WERI-Rb-1 (cell line): ENCODE results near the gene MYO18B.

Source experiments
- DNase-seq: peaks from one replicate; pipeline ENCODE4 v3.0.0-alpha.2; 2020
- H3K27ac ChIP-seq: fragments of 250-450 bp; sonication (Bioruptor Pico); 2 replicates; pipeline ENCODE4 v1.5.1; 2020; ENCODE audit warnings: mild to moderate bottlenecking, moderate library complexity
- H3K27me3 ChIP-seq: fragments of 250-450 bp; sonication (Bioruptor Pico); 2 replicates; pipeline ENCODE4 v1.5.1; 2021; ENCODE audit warnings: mild to moderate bottlenecking, low read depth, moderate library complexity; ENCODE audit not compliant: insufficient read depth, severe bottlenecking
- H3K36me3 ChIP-seq: fragments of 250-450 bp; sonication (Bioruptor Pico); 2 replicates; pipeline ENCODE4 v1.5.1; 2020; ENCODE audit warnings: mild to moderate bottlenecking, moderate library complexity
- H3K4me3 ChIP-seq: 2 replicates; pipeline ENCODE4 v1.5.1; 2011; ENCODE audit warnings: low read depth, mild to moderate bottlenecking, control low read depth, low read length
- H3K9me3 ChIP-seq: fragments of 250-450 bp; sonication (Bioruptor Pico); 2 replicates; pipeline ENCODE4 v1.5.1; 2021; ENCODE audit warnings: mild to moderate bottlenecking, moderate library complexity; ENCODE audit not compliant: severe bottlenecking
- TF ChIP-seq, protein P1 (sequence below): IDR thresholded peaks from 2 replicates; pipeline ENCODE4 v1.5.1; 2011; ENCODE audit warnings: low read depth, mild to moderate bottlenecking, control low read depth, inconsistent platforms, low read length

MYO18B gene

DNA sequence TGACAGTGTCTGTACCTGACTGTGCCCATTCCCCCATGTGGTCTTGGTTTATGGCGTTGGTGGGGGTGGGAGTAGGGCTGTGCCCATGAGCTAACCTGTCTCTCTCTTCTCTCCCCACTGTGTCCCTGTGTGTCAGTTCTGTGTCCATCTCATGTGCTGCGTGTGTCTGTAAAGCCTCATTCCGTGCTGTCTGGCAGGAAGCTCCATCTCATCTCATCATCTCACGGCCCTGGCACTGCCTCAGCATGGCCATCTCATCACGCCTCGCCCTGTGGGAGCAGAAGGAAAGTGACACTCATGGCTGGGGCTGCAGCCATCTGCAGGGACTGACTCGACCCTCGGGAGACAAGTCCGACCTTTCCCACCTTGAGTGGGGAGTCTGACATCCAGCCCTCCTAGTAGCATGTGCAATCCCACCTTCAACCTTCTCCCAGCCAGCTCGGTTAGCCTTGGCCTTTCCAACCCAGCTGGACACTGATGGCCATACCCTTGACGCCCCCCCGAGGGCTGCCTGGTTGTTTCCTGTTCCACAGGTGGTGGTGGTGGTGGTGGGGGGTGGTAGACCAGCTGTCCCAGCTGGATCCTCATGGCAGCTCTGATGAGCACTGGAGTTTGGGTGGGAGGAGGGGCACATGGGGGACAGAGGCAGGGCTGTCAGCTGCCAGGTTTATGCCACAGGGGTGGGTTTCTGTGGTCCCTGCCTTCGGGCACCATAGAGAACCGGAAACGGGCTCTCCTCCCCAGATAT lies 19.0 kb downstream of the MYO18B start:
- Histone ChIP-seq H3K36me3 (no peaks in the 10 kb centered on the region), H3K27me3 (no peaks in the 10 kb centered on the region), H3K27ac (no peak overlapping the region), H3K9me3 (peaks cover 4% of the 10 kb centered on the region), H3K4me3 (no peak overlapping the region)
- DNase-seq = no peak
- TF ChIP-seq, protein P1, sequence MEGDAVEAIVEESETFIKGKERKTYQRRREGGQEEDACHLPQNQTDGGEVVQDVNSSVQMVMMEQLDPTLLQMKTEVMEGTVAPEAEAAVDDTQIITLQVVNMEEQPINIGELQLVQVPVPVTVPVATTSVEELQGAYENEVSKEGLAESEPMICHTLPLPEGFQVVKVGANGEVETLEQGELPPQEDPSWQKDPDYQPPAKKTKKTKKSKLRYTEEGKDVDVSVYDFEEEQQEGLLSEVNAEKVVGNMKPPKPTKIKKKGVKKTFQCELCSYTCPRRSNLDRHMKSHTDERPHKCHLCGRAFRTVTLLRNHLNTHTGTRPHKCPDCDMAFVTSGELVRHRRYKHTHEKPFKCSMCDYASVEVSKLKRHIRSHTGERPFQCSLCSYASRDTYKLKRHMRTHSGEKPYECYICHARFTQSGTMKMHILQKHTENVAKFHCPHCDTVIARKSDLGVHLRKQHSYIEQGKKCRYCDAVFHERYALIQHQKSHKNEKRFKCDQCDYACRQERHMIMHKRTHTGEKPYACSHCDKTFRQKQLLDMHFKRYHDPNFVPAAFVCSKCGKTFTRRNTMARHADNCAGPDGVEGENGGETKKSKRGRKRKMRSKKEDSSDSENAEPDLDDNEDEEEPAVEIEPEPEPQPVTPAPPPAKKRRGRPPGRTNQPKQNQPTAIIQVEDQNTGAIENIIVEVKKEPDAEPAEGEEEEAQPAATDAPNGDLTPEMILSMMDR = no peak

DNA sequence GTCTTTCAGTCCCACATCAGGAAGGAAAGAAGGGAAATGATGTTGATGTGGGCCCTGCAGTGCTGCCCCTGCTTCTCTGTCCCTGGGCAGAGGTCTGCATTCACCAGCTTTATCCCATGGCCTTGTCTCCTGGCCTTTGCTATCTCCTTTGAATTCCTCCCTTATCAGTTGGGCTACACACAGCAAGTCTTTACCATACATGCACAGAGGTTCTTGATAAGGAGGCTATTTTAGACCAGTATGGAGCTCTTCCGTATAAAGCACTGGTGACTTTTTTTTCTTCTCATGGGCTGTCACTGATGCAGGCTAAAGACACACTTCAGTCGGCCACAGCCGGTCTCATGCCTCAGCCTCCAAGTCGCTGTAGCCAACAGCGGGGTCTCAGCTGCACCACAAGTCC lies 20.2 kb downstream of the MYO18B start:
- Histone ChIP-seq H3K4me3 (no peak overlapping the region), H3K36me3 (no peaks in the 10 kb centered on the region), H3K27me3 (no peaks in the 10 kb centered on the region), H3K27ac (no peak overlapping the region), H3K9me3 (peaks cover 12% of the 10 kb centered on the region)
- TF ChIP-seq, protein P1 = no peak
- DNase-seq = no peak

DNA sequence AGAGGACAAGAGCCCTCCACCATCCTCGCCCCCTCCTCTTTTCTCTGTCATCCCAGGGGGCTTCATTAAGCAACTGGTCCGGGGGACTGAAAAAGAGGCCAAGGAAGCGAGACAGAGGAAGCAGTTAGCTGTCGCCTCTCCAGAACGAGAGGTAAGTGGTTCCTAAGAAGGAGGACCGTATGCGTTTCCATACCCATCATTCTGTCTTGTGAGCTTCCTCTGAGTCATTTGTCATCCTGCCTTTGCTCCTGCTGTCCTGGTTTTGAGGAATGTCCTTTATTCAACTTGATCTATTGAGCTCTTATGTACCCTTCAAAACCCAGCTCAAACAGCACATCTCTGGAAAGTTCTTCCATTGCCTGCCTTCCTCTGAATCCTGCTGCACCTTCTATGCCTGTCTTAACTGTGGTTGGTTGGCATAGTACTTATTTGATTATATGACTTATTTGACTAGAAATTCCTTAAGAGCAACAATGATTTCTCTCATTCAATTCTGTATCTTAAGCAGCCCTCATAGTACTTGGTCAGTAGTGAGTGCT lies 21.3 kb downstream of the MYO18B start:
- TF ChIP-seq, protein P1 = no peak
- DNase-seq = no peak
- H3K9me3 ChIP-seq = peaks cover 12% of the 10 kb centered on the region

DNA sequence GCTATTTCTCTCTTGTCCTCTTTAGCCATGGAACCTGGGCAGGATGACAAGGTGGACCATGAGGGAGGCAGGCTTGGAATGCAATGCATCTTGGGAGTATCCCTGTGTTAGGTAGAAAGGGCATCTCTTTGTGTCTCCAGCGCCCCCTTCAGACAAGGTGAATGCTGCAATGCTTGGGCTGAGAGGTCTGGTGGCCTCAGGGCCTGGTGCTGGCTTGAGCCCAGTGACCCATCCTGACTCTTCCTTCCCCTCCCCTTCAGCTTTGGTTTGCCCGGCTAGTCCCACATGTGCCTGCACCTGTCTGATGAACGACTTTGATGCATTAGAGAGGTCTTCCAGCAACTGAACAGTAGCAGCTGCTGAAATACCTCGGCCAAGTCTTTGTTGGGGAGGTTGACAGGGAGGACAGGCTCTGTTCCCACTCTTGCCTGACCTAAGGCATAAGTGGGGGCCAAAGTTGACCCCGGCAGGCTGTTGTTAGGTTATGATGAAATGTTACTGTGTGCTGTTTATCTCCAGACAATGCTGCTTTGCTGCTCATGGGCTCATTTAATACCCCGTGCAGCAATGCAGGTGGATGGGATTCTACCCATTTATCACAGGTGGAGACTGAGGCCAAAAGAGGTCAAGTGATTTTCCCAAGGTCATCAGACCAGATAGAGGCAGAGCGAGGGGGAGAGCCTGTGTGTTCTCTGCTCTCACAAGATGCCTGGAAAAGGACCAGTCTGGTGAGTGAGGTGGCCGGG lies 22.5 kb downstream of the MYO18B start:
- DNase-seq = peak; percentile 26
- Histone ChIP-seq H3K4me3 (no peak overlapping the region), H3K36me3 (no peaks in the 10 kb centered on the region), H3K27ac (no peak overlapping the region), H3K9me3 (peaks cover 12% of the 10 kb centered on the region), H3K27me3 (no peaks in the 10 kb centered on the region)
- TF ChIP-seq, protein P1 = peak; percentile 65

More for the DNA sequence above, 21.3 kb downstream of the MYO18B start:
- Histone ChIP-seq H3K36me3 (no peaks in the 10 kb centered on the region), H3K27me3 (no peaks in the 10 kb centered on the region), H3K27ac (no peak overlapping the region), H3K4me3 (no peak overlapping the region)

DNA sequence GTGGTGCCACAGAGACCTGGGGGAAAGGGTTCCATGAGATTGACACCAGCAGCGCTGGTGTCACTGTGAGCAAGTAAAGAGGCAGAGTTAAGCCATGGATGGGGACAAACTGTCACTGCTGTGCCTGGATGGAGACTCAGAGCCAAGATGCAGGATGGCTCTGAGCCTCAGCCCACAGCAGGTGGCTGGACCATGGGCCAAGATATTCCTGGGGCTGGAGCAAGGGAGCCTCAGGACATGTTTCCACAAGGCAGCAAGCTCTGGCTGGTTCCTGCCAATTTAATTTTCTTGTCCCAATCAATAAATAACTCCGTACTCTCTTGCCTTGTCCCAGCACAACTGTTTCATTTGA lies 23.0 kb downstream of the MYO18B start:
- Histone ChIP-seq H3K27me3 (no peaks in the 10 kb centered on the region), H3K9me3 (peaks cover 12% of the 10 kb centered on the region), H3K27ac (no peak overlapping the region), H3K36me3 (no peaks in the 10 kb centered on the region), H3K4me3 (no peak overlapping the region)
- TF ChIP-seq, protein P1 = no peak
- DNase-seq = no peak
